Regular cardiac myocyte (primary cell): ENCODE results near the gene BTBD19. TPM values are rescaled to one million over a fixed set of nuclear protein-coding genes. Genes with fewer than 3 reads are reported as not detected.

ENCODE experiments used
- total RNA-seq: library from RNA; depleted of rRNA; stranded (reverse); fragments of >200 nt; gene quantifications from 2 replicates; pipeline ENCODE4 v1.2.3, GENCODE V29; 2014

Gene BTBD19
- 4.4 and 11.0 TPM in 2 replicates for total RNA-seq

GRCh38 chr1:44808063-44808937, at the start of gene BTBD19:
TSS of gene BTBD19 (plus strand) at chr1:44808523. CDS start at chr1:44808821, 298 bp downstream.

GRCh38 chr1:44775078-44775929, 33.0 kb upstream of the BTBD19 start, which contains the start of gene RPS8:
TSS of gene RPS8 (plus strand) at chr1:44775540. CDS start at chr1:44775597, 57 bp downstream.

DNA sequence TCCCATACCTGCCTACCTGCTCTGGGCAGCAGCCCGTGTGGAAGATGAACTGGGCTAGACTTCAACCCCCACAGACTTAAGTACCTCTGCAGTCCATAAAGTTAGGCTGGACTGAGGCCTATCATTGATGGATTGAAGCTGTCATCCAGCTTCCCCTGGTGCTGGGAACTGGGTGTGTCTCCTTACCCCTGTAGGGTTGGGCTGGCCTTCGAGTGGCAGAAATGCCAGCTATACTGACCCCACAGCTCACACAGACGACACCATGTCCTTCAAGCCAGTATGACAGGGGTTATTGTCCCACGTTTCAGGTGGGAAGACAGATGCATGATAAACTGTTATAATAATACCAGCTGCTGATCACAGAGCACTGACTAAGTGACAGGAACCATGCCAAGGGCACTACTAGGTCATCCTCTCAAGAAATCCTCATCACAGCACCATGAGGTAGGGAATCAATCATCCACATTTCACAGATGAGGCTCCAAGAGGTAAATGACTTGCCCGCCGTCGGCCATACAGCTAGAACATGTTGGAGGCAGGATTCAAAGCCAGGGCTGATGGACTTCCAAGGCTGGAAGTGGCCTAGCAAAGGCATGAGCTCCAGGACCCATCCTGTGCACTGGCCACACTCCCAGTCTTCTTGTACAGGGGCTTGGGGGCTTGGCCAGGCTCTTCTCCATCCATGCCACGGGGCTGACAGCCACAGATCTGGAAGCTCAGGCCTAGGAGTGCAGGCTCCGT, 20.0 kb upstream of the BTBD19 start, which contains the start of gene BEST4:
TSS of gene BEST4 (minus strand) at position 51 of the 741 bp plus-strand sequence. CDS start 465 bp downstream, outside the sequence.

GRCh38 chr1:44799770-44800584, 8.3 kb upstream of the BTBD19 start, which contains the start of gene PLK3:
TSS of gene PLK3 (plus strand) at chr1:44800377. CDS start at chr1:44800464, 87 bp downstream.

GRCh38 chr1:44806704-44807363, 1.5 kb upstream of the BTBD19 start, which contains the start of gene DYNLT4:
TSS of gene DYNLT4 (minus strand) at chr1:44807351. CDS start at chr1:44806668, 683 bp downstream.

DNA sequence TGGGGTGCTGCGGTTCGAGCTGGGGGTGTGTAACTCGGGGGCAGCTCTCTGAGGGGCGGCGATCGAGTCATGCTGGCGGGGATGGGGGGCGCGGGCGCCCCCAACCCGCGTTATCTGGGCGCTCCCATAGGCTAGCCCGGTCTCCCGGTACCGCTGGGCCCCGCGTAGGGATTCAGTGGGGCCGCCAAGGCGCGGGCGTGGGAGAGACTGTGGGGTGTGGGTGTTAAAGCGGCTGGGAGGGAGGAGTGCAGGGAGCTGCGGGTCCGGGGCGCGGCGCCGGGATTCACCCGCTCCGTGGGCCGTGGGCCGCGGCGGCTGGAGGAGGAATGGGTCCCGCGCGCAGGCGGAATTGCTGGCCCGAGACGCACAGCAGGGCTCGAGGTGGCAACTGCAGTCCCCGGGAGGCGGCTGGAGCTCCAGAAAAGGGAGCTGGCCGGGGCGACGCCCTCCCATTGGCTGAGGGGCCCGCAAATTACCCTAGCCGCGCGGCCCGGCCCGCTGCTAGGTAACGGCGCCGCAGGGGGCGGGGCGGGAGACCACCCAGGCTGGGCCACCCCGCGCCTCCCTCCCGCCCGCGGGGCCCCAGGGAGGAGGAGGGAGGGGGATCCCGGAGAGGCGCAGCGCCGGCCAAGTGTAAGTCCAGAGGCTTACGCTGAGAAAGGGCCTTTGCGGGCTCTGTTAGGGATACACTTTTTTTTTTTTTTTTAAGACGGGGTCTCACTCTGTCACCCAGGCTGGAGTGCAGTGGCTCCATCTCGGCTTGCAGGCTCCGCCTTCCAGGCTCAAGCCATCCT, 34.7 kb downstream of the BTBD19 start, which contains the start of gene PTCH2:
TSS of gene PTCH2 (minus strand) at position 392 of the 794 bp plus-strand sequence. CDS start at position 71, 321 bp downstream.

Other genes with a start within 250 kb of the BTBD19 start
- 2.9 and 3.7 TPM in 2 replicates for gene TMEM53, start 134.0 kb upstream of the BTBD19 start, total RNA-seq
- gene ARMH1, start 133.8 kb upstream of the BTBD19 start, total RNA-seq: under 0.01 and 0.28 TPM in 2 replicates
- gene RNU5D-1, start 77.4 kb upstream of the BTBD19 start, total RNA-seq: not detected in 2 replicates
- gene KIF2C, start 68.7 kb upstream of the BTBD19 start, total RNA-seq: 4.8 and 47.9 TPM in 2 replicates
- 1,775 and 1,841 TPM in 2 replicates for gene RPS8, start 33.0 kb upstream of the BTBD19 start, total RNA-seq
- gene BEST4, start 20.4 kb upstream of the BTBD19 start, total RNA-seq: under 0.01 and 0.28 TPM in 2 replicates
- 28.5 and 36.2 TPM in 2 replicates for gene PLK3, start 8.1 kb upstream of the BTBD19 start, total RNA-seq
- gene DYNLT4, start 1.2 kb upstream of the BTBD19 start, total RNA-seq: not detected in 2 replicates
- gene PTCH2, start 34.7 kb downstream of the BTBD19 start, total RNA-seq: under 0.01 TPM in 2 replicates
- gene EIF2B3, start 178.1 kb downstream of the BTBD19 start, total RNA-seq: 34.4 and 58.5 TPM in 2 replicates
- gene HECTD3, start 202.8 kb downstream of the BTBD19 start, total RNA-seq: 13.0 and 24.0 TPM in 2 replicates
- gene UROD, start 203.7 kb downstream of the BTBD19 start, total RNA-seq: 148 and 188 TPM in 2 replicates